HepG2 (cell line): Measurements from ENCODE around the gene BMPR2. TPM values are rescaled to one million over a fixed set of nuclear protein-coding genes. Genes with fewer than 3 reads are reported as not detected.

ENCODE experiments used
- CEBPG ChIP-seq: IDR thresholded peaks from 2 replicates; pipeline ENCODE4 v1.6.1; 2016
- CREB1 ChIP-seq, 2 experiments: fragments of 450-650 bp in 1 of 2; IDR thresholded peaks; 2 replicates each; pipeline ENCODE4 v1.6.1; 2016 to 2017; ENCODE audit warnings: control low read depth in 1 of 2, mild to moderate bottlenecking in 1 of 2, missing compliant biosample characterization in 1 of 2, missing genetic modification characterization in 1 of 2
- MTA1 ChIP-seq: sonication (generic); formaldehyde crosslinking; IDR thresholded peaks from 2 replicates; pipeline ENCODE4 v1.4.0; 2020; ENCODE audit warnings: missing genetic modification reagents, mild to moderate bottlenecking, borderline replicate concordance
- ZBTB7B ChIP-seq: sonication (generic); formaldehyde crosslinking; IDR thresholded peaks from 2 replicates; pipeline ENCODE4 v1.4.0; 2020; ENCODE audit warnings: missing genetic modification reagents
- ZFP36L1 ChIP-seq: sonication (generic); formaldehyde crosslinking; IDR thresholded peaks from 2 replicates; pipeline ENCODE4 v1.8.0; 2022; ENCODE audit warnings: mild to moderate bottlenecking, missing genetic modification reagents, moderate library complexity
- ZNF564 ChIP-seq: sonication (generic); formaldehyde crosslinking; IDR thresholded peaks from 2 replicates; pipeline ENCODE4 v1.8.1; 2023; ENCODE audit warnings: mild to moderate bottlenecking, missing genetic modification reagents
- polyA plus RNA-seq, 8 experiments: library from polyadenylated mRNA; depleted of rRNA in 3 of 8; stranded (reverse) in 7 of 8; unstranded in 1 of 8; fragments of >200 nt; fragmentation: Illumina TruSeq in 4 of 8; extraction: Trizol in 4 of 8; gene quantifications; 2 replicates each; pipeline versions ENCODE4 v1.2.1 to v1.2.3, GENCODE V29; 2011 to 2016; ENCODE audit warnings: low read depth in 4 of 8, missing spikeins in 1 of 8, mixed read lengths in 1 of 8; ENCODE audit not compliant: insufficient read depth in 1 of 8
- total RNA-seq, 5 experiments: library from RNA; depleted of rRNA; stranded (reverse); fragments of >200 nt; fragmentation: Illumina TruSeq; extraction: Trizol; gene quantifications; 2 replicates each; pipeline ENCODE4 v1.2.3, GENCODE V29; 2016; ENCODE audit warnings: low read depth in 1 of 5
- TF ChIP-seq, protein P1 (sequence below): sonication (generic); formaldehyde crosslinking; IDR thresholded peaks from 2 replicates; pipeline ENCODE4 v1.4.0; 2020; ENCODE audit warnings: mild to moderate bottlenecking, missing genetic modification reagents
- TF ChIP-seq, protein P2 (sequence below): sonication (generic); formaldehyde crosslinking; IDR thresholded peaks from 2 replicates; pipeline ENCODE4 v1.5.1; 2020; ENCODE audit warnings: missing genetic modification reagents, mild to moderate bottlenecking, borderline replicate concordance
- TF ChIP-seq, protein P3 (sequence below): sonication (generic); formaldehyde crosslinking; IDR thresholded peaks from 2 replicates; pipeline ENCODE4 v1.5.1; 2020; ENCODE audit warnings: mild to moderate bottlenecking, moderate library complexity, missing genetic modification reagents
- TF ChIP-seq, protein P4 (sequence below): IDR thresholded peaks from 2 replicates; pipeline ENCODE4 v1.6.1; 2016; ENCODE audit warnings: missing compliant biosample characterization, missing genetic modification reagents, borderline replicate concordance

BMPR2 gene
- total and polyA plus RNA-seq, 2 of the 13 experiments (the other 11 are each of a cell fraction or from before 2014, with no cell fraction given) = 5.5 to 10.3 TPM

DNA sequence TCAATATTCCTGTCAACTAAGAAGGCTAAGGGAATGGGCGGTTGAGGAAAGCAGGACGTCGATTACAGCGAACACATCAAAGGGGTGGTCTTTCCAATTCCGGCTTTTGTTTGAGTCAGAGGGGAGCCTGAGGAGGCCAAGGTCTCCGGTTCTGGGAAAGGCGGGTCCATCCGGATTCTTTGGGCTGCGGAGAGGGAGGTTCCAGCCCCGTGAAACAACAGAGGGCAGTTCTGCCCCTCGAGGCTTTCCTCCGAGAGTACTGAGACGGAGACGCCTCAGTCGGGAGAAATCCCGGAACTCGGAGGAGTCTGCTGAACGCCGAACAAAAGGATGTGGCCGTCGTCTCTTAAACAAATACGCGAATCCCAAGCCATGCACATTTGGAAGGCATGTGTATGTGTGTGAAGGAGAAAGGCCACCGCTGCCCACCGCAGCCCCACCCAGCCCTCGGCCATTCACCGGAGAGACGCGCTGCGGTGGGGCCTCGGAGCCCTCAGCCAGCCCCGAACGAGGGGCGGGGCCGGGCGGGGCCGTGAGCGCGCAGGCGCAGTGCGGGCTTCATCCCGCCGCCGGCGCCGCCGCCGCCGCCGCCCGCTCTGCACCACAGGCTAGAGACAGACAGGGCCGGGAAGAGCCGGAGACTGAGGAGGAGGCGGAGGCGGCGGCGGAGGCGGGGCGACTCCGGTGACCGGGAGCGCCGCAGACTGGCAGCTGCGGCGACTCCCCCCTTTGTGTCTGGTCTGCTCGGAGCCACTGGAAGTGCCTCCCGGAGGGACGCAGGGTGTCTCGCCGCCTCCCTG, at the start of gene BMPR2 (continued):
- no peak for TF ChIP-seq CREB1 (IDR thresholded peaks at IDR 0.05)
- no peak for TF ChIP-seq CREB1 (CRISPR knock-in tag; IDR thresholded peaks at IDR 0.05)
- TF ChIP-seq, protein P1, sequence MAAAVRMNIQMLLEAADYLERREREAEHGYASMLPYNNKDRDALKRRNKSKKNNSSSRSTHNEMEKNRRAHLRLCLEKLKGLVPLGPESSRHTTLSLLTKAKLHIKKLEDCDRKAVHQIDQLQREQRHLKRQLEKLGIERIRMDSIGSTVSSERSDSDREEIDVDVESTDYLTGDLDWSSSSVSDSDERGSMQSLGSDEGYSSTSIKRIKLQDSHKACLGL = peak; percentile 41; the same call in 1 of the 2 replicates
- TF ChIP-seq ZNF564 = 0 out of 2 replicates have a peak, but pooled peaks have one; percentile 74
- no peak for TF ChIP-seq MTA1 (CRISPR knock-in tag)
- TF ChIP-seq, protein P2, sequence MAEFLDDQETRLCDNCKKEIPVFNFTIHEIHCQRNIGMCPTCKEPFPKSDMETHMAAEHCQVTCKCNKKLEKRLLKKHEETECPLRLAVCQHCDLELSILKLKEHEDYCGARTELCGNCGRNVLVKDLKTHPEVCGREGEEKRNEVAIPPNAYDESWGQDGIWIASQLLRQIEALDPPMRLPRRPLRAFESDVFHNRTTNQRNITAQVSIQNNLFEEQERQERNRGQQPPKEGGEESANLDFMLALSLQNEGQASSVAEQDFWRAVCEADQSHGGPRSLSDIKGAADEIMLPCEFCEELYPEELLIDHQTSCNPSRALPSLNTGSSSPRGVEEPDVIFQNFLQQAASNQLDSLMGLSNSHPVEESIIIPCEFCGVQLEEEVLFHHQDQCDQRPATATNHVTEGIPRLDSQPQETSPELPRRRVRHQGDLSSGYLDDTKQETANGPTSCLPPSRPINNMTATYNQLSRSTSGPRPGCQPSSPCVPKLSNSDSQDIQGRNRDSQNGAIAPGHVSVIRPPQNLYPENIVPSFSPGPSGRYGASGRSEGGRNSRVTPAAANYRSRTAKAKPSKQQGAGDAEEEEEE (CRISPR knock-in tag) = no peak
- TF ChIP-seq, protein P3, sequence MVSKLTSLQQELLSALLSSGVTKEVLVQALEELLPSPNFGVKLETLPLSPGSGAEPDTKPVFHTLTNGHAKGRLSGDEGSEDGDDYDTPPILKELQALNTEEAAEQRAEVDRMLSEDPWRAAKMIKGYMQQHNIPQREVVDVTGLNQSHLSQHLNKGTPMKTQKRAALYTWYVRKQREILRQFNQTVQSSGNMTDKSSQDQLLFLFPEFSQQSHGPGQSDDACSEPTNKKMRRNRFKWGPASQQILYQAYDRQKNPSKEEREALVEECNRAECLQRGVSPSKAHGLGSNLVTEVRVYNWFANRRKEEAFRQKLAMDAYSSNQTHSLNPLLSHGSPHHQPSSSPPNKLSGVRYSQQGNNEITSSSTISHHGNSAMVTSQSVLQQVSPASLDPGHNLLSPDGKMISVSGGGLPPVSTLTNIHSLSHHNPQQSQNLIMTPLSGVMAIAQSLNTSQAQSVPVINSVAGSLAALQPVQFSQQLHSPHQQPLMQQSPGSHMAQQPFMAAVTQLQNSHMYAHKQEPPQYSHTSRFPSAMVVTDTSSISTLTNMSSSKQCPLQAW (CRISPR knock-in tag) = peak; percentile 10; the same call in 1 of the 2 replicates
- no peak for TF ChIP-seq ZFP36L1
- TF ChIP-seq ZBTB7B (CRISPR knock-in tag) = peak; percentile 60
- TF ChIP-seq, protein P4, sequence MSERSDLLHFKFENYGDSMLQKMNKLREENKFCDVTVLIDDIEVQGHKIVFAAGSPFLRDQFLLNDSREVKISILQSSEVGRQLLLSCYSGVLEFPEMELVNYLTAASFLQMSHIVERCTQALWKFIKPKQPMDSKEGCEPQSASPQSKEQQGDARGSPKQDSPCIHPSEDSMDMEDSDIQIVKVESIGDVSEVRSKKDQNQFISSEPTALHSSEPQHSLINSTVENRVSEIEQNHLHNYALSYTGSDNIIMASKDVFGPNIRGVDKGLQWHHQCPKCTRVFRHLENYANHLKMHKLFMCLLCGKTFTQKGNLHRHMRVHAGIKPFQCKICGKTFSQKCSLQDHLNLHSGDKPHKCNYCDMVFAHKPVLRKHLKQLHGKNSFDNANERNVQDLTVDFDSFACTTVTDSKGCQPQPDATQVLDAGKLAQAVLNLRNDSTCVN = peak; percentile 13; the same call in 1 of the 2 replicates
- TF ChIP-seq CEBPG = peak; percentile 38
